ENCODE measurements around the gene VCPKMT.

The VCPKMT gene

DNA sequence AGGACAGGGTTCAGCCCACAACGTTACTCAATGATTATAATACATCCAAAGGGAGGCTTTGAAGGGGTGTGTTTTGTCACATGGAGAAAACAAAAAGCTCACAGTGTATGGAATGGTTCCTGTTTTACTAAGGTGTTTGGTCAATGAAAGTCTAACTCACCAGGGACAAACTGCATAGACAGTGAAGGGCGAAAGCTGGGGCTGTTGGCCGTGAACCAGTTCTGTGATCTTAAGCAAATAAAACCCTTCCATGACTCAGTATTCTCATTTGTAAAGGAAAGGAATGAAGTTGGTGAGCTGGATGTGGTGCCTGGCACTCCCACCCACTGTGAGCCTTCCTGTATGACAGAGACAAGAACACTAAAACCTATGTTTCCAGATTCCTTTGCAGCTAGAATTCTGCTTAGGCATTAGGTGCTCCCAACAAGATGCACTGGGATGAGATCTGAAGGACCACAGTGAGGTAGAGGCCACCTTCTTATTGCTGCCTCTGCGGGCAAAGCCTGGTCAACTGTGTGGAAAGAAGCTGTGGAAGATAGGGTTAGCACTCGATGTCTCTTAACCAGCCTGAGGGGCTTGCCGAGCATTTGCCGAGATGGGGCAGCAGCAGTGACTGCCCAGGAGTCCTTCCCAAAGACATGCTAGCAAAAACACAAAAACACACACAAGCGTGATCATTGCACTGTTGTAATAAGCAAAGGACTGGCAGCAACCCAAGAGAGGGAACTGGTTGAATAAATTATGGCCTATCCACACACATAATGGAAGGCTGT lies 48.5 kb downstream of the VCPKMT start:
- TF ChIP-seq, protein P1, sequence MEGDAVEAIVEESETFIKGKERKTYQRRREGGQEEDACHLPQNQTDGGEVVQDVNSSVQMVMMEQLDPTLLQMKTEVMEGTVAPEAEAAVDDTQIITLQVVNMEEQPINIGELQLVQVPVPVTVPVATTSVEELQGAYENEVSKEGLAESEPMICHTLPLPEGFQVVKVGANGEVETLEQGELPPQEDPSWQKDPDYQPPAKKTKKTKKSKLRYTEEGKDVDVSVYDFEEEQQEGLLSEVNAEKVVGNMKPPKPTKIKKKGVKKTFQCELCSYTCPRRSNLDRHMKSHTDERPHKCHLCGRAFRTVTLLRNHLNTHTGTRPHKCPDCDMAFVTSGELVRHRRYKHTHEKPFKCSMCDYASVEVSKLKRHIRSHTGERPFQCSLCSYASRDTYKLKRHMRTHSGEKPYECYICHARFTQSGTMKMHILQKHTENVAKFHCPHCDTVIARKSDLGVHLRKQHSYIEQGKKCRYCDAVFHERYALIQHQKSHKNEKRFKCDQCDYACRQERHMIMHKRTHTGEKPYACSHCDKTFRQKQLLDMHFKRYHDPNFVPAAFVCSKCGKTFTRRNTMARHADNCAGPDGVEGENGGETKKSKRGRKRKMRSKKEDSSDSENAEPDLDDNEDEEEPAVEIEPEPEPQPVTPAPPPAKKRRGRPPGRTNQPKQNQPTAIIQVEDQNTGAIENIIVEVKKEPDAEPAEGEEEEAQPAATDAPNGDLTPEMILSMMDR (IDR thresholded peaks at IDR 0.05), result no peak
- no peak overlapping the region for H3K27ac ChIP-seq
- H3K4me3 ChIP-seq, result no peak overlapping the region
- no peak for DNase-seq (ENCODE audit: low spot score)

DNA sequence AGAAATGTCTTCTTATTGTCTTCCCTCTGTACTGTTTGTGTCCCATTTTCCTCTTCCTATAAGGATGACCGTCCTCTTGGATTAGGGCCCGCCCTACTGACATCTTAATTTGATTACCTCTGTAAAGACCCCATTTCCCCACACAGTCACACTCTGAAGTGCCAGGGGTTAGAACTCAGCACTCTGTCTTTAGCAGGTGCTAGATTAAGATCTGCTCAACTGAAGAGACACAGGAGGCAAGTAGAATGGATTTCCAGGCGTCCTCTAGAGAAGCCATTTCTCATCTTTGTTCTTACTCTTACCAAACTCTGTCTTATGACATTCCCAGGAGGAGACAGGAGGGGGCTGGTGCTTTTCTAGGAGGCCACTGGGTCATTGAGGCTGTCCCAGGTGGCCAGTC lies 50.8 kb downstream of the VCPKMT start:
- no peak overlapping the region for H3K27ac ChIP-seq
- TF ChIP-seq, protein P1 (IDR thresholded peaks at IDR 0.05), result no peak
- H3K4me3 ChIP-seq, result no peak overlapping the region
- no peak for DNase-seq (ENCODE audit: low spot score)

DNA sequence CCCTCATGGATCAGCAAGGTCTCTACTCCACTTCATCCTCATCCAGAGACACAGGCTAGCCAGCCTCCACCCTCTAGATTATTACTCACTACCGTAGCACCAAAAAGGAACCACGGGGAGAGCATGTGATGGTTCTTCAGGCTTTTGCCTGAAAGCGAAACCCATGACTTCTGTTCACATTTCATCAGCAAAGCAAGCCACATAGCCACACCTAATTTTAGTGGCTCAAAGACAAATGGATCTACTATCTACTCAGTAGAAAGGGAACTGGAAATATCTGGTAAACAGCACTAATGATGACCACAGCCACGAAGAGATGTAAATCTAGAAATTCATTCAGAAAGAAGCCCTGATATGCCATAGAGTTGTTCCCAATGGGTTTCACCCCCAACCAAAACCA lies 51.4 kb downstream of the VCPKMT start:
- no peak overlapping the region for H3K27ac ChIP-seq
- TF ChIP-seq, protein P1 (IDR thresholded peaks at IDR 0.05), result no peak
- no peak overlapping the region for H3K4me3 ChIP-seq
- no peak for DNase-seq (ENCODE audit: low spot score)

DNA sequence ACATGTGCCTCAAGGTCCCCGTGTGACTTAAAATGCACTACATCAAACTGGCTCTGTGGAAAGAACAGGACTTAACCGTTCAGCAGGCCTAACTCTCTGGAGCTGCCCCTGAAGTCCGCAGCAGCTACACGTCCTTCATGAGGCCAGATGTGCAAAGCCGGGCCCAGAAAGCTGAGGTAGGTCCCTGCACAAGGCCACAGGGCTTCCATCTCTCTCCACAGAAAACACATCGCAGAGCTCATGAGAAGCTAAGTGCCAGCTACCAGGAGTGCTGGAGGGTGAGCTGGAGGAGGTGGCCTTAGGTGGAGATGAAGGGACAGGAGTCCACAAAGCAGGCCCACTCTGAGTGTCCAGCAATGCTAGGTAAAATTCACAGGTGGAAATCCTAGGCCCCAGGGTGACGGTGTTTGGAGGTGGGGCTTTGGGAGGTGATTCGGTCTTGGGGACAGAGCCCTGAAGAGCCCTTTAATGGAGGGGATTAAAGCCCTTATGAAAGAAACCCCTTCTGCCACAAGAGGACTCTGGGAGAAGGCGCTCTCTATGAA lies 52.4 kb downstream of the VCPKMT start:
- DNase-seq (ENCODE audit: low spot score), result no peak
- Histone ChIP-seq H3K4me3 (no peak overlapping the region), H3K27ac (no peak overlapping the region)
- TF ChIP-seq, protein P1 (IDR thresholded peaks at IDR 0.05), result no peak

DNA sequence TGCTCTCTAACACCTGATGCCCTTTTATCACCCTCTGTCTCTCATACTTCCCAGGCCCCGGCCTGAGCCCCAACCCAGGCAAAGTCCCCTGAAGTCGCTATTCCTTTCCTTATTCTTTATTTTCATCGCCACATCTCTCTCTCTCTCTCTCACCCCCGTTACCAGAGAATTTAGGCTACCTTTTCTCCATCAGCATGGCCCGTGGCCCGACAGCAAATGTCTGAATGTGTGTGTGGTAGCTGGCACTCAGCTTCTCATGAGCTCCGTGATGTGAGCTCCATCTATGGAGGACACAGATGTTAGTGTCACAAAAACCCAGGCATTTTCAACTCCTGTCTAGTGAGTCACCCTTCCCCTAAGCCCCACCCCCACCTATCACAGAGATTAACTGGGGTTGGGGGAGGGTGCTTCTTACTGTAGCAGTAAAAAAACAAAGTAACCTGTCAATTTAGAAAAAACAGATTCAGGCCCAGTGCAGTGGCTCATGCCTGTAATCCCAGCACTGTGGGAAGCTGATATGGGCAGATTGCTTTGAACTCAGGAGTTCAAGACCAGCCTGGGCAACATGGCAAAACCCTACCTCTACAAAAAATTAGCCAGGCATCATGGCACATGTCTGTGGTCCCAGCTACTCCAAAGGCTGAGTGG lies 53.8 kb downstream of the VCPKMT start:
- H3K27ac ChIP-seq, result peak overlapping the region; percentile 77 to 79
- TF ChIP-seq, protein P1 (IDR thresholded peaks at IDR 0.05), result no peak
- H3K4me3 ChIP-seq, result no peak overlapping the region
- no peak for DNase-seq (ENCODE audit: low spot score)

DNA sequence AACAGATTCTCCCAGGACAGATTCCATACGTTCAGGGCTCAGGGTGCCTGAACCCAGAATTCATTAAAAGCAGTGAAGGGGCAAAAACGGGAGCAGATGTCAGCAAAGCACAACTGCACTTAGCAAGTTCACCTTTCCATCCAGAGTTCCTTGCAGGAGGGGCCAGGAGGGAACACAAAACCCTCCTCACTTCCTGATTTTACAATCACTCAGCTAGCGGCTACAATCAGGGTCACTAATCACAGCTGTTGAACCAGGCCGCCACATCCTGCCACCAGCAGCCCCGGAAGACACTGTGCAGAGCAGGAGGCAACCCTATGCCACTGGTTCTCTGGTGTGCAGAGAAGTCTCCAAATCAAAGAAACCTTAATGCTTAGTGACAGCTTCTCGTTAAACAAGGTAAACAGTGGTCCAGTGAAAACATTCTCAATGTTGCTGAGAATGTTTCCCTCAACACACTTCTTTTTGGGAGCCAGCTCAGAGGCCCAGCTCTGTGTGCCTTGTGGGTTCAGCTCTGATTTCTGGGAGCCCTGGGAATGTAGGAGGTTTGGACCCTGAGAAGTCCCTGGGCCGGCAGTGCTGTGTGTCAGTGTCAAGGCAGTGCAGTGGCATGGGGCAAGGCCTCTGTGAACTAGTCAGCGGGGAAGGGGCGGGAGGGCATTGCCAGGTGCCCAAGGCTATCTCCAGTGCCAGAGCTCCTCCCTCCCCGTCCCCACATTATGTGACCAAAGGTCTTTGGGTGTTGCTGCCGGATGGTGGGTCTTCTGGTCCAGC lies 54.5 kb downstream of the VCPKMT start:
- no peak for DNase-seq (ENCODE audit: low spot score)
- H3K4me3 ChIP-seq, result no peak overlapping the region

More for the DNA sequence above, 54.5 kb downstream of the VCPKMT start:
- TF ChIP-seq, protein P1 (IDR thresholded peaks at IDR 0.05), result no peak
- peak overlapping the region; percentile 77 to 79 for H3K27ac ChIP-seq
